ENCODE results near the gene MESP2.

Gene MESP2

GRCh38 chr15:89776274-89777072, at the start of gene MESP2:
Gene MESP2 (plus strand): TSS chr15:89776332. CDS start chr15:89776358, 26 bp downstream.
- DNase-seq = peak; percentile 90 to 93 (median 91)

GRCh38 chr15:89728254-89728653, 47.9 kb upstream of the MESP2 start:
- no peak for DNase-seq

GRCh38 chr15:89731275-89731674, 44.9 kb upstream of the MESP2 start:
- DNase-seq = no peak

GRCh38 chr15:89732451-89733172, 43.5 kb upstream of the MESP2 start:
- DNase-seq = no peak

GRCh38 chr15:89735773-89736172, 40.4 kb upstream of the MESP2 start:
- no peak for DNase-seq

- DNase-seq = peak; percentile 69 to 78 (median 70)
These were observed 36.0 kb upstream of the MESP2 start for GRCh38 chr15:89740137-89740536.

- no peak for DNase-seq
These were observed 33.1 kb upstream of the MESP2 start for GRCh38 chr15:89743011-89743410.

- DNase-seq = no peak
These were observed 32.5 kb upstream of the MESP2 start for GRCh38 chr15:89743594-89743993.

GRCh38 chr15:89745131-89745530, 31.0 kb upstream of the MESP2 start:
- DNase-seq = no peak

- DNase-seq = no peak
These were observed 30.4 kb upstream of the MESP2 start for GRCh38 chr15:89745768-89746167.

- DNase-seq = no peak
These were observed 29.7 kb upstream of the MESP2 start for GRCh38 chr15:89746386-89746780.

GRCh38 chr15:89747708-89748682, 28.1 kb upstream of the MESP2 start:
- DNase-seq = no peak

- DNase-seq = no peak
These were observed 27.1 kb upstream of the MESP2 start for GRCh38 chr15:89749054-89749453.

GRCh38 chr15:89749526-89749925, 26.6 kb upstream of the MESP2 start:
- DNase-seq = no peak

GRCh38 chr15:89749951-89750559, 26.1 kb upstream of the MESP2 start:
- DNase-seq = peak in 1 of 3 donors; percentile 20

- peak; percentile 96 to 97 (median 97) for DNase-seq
These were observed 25.3 kb upstream of the MESP2 start, which contains the start of gene MESP1 for GRCh38 chr15:89750560-89751542. Gene MESP1 (minus strand): TSS chr15:89751249. CDS start chr15:89751231, 18 bp downstream.

- no peak for DNase-seq
These were observed 24.4 kb upstream of the MESP2 start for GRCh38 chr15:89751748-89752147.

- DNase-seq = no peak
These were observed 22.3 kb upstream of the MESP2 start for GRCh38 chr15:89753855-89754254.

- no peak for DNase-seq
These were observed 21.6 kb upstream of the MESP2 start for GRCh38 chr15:89754361-89755154.

GRCh38 chr15:89755701-89756100, 20.4 kb upstream of the MESP2 start:
- no peak for DNase-seq

Measured in suppressor macrophage treated with lipopolysaccharide for 1 hour (primary cell).